Measurements from ENCODE around the gene PDE11A. TPM values are rescaled to one million over a fixed set of nuclear protein-coding genes. Genes with fewer than 3 reads are reported as not detected.

The PDE11A gene
- total and polyA plus RNA-seq, 2 of the 8 experiments (the other 6 are each of a cell fraction or from before 2014, with no cell fraction given) = 0.19 to 0.23 TPM

DNA sequence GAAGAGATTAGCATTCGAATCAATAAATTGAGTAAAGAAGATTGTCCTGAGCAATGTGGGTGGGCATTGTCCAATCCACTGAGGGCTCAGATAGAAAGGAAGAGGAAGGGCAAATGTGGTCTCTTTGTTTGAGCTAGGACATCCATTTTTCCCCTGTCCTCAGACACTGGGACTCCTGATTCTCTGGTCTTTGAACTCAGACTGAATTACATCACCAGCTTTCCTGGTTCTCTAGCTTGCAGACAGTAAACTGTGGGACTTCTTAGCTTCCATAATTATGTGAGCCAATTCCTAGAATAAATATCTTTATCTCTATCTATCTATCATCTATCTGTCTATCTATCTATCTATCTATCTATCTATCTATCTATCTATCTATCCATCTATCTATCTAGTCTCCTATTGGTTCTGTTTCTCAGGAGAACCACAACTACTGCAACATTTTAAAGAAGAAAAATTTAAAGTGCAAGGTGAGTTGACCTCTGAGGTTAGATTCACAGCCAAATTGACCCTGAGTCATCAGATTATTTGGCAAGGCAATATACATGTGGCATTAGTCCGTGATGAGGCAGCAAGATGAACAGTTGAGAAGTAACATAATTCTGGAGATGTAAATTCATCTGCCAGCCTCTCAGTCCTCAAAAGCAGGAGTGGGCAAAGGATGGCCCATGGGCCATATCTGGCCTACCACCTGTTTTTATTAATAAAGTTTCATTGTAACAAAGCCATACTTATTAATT, 191.4 kb downstream of the PDE11A start:
- no peak overlapping the region for H2BK20ac ChIP-seq (ENCODE audit: low read length)
- TF ChIP-seq PHF8 (conservative IDR thresholded peaks at IDR 0.05; ENCODE audit: low read depth, low read length) (no peak), JUND (IDR thresholded peaks at IDR 0.05; ENCODE audit: low read length) (no peak), SP2 (IDR thresholded peaks at IDR 0.05; ENCODE audit: low read length) (no peak), CREB1 (IDR thresholded peaks at IDR 0.05) (no peak), SIN3A (conservative IDR thresholded peaks at IDR 0.05 in 1 of 2, IDR thresholded peaks at IDR 0.05 in 1 of 2; ENCODE audit: low read depth in 1 of 2, low read length in 2 of 2) (no peak), TEAD4 (IDR thresholded peaks at IDR 0.05; ENCODE audit: low read depth, low read length) (no peak), SRF (IDR thresholded peaks at IDR 0.05; ENCODE audit: low read depth, low read length) (no peak), YY1 (IDR thresholded peaks at IDR 0.05; ENCODE audit: low read depth, low read length) (no peak), POU5F1 (IDR thresholded peaks at IDR 0.05; ENCODE audit: low read depth, low read length) (no peak)
- TF ChIP-seq, protein P1, sequence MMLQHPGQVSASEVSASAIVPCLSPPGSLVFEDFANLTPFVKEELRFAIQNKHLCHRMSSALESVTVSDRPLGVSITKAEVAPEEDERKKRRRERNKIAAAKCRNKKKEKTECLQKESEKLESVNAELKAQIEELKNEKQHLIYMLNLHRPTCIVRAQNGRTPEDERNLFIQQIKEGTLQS (IDR thresholded peaks at IDR 0.05; ENCODE audit: insufficient read depth, low read depth, low read length) = no peak
- TF ChIP-seq, protein P2, sequence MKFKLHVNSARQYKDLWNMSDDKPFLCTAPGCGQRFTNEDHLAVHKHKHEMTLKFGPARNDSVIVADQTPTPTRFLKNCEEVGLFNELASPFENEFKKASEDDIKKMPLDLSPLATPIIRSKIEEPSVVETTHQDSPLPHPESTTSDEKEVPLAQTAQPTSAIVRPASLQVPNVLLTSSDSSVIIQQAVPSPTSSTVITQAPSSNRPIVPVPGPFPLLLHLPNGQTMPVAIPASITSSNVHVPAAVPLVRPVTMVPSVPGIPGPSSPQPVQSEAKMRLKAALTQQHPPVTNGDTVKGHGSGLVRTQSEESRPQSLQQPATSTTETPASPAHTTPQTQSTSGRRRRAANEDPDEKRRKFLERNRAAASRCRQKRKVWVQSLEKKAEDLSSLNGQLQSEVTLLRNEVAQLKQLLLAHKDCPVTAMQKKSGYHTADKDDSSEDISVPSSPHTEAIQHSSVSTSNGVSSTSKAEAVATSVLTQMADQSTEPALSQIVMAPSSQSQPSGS (IDR thresholded peaks at IDR 0.05; ENCODE audit: low read length) = no peak

More for the DNA sequence above, 191.4 kb downstream of the PDE11A start:
- FAIRE-seq (no peak), DNase-seq (ENCODE audit: low read depth in 1 of 2, low spot score in 2 of 2) (no peak)
- Histone ChIP-seq H4K91ac (replicated peaks; ENCODE audit: insufficient read length, low read length) (no peak overlapping the region), H3K56ac (replicated peaks; ENCODE audit: insufficient read length, low read depth, low read length) (no peak overlapping the region), H3K79me1 (ENCODE audit: low read depth, low read length) (no peaks in the 10 kb centered on the region), H4K20me1 (replicated peaks in 1 of 2; ENCODE audit: control insufficient read depth in 1 of 2, insufficient read depth in 2 of 2, low read length in 2 of 2) (no peaks in the 10 kb centered on the region), H3K18ac (ENCODE audit: extremely low read depth, low read length) (no peak overlapping the region), H3K4me3 (ENCODE audit: extremely low read depth in 1 of 4, insufficient read depth in 2 of 4, low read depth in 3 of 4, low read length in 4 of 4) (no peak overlapping the region), H2BK15ac (ENCODE audit: low read length) (no peak overlapping the region), H2AFZ (ENCODE audit: low read length) (no peak overlapping the region), H3K79me2 (ENCODE audit: control insufficient read depth in 1 of 2, insufficient read depth in 2 of 2, low read length in 2 of 2) (no peaks in the 10 kb centered on the region), H3K14ac (ENCODE audit: insufficient read length) (no peak overlapping the region), H3K4me2 (ENCODE audit: insufficient read depth in 1 of 2, low read depth in 2 of 2, low read length in 2 of 2) (no peak overlapping the region), H4K8ac (ENCODE audit: extremely low read depth, insufficient read depth, low read length) (no peak overlapping the region), H4K5ac (ENCODE audit: insufficient read length, low read depth, low read length) (no peak overlapping the region), H3K4ac (replicated peaks; ENCODE audit: insufficient read length, low read depth, low read length) (no peak overlapping the region), H2AK5ac (ENCODE audit: low read depth, low read length) (no peak overlapping the region), H3K23me2 (ENCODE audit: low read depth, low read length) (no peaks in the 10 kb centered on the region), H3K9me3 (ENCODE audit: insufficient read depth in 2 of 2, low read depth in 1 of 2, low read length in 1 of 2) (no peaks in the 10 kb centered on the region; a peak in 1 of 4 replicates), H2BK12ac (ENCODE audit: low read depth, low read length) (no peak overlapping the region), H3K4me1 (replicated peaks in 1 of 4; ENCODE audit: control insufficient read depth in 3 of 4, insufficient read depth in 4 of 4, low read length in 3 of 4) (no peaks in the 10 kb centered on the region), H2BK5ac (ENCODE audit: low read depth, low read length) (no peak overlapping the region), H2BK120ac (replicated peaks; ENCODE audit: low read depth, low read length) (no peak overlapping the region), H3K27me3 (replicated peaks in 1 of 4; ENCODE audit: control insufficient read depth in 3 of 4, extremely low read depth in 1 of 4, insufficient read depth in 3 of 4, low read length in 3 of 4) (no peaks in the 10 kb centered on the region; a peak in 1 of 7 replicates), H3K36me3 (ENCODE audit: control insufficient read depth in 2 of 4, insufficient read depth in 4 of 4, low read length in 3 of 4) (no peaks in the 10 kb centered on the region), H3K27ac (ENCODE audit: low read depth, low read length) (no peak overlapping the region), H3K9ac (replicated peaks in 1 of 4; ENCODE audit: extremely low read depth in 1 of 4, low read depth in 3 of 4, low read length in 3 of 4) (no peak overlapping the region), H3K23ac (ENCODE audit: insufficient read length) (no peak overlapping the region)
- ChIA-PET POLR2A (ENCODE audit: partially characterized antibody) (no interaction called here), CTCF (ENCODE audit: partially characterized antibody) (no interaction called here)
- 80% methylated on average over 2 of the region's 2 CpGs; no CpG with 5 or more reads in 1 of the 2 experiments for WGBS, 2 experiments (ENCODE audit: extremely low coverage in 1 of 2, insufficient coverage in 1 of 2, insufficient read length in 1 of 2, insufficient replicate concordance in 2 of 2, low coverage in 1 of 2, low lambda C conversion rate in 2 of 2, missing lambda C conversion rate in 1 of 2)

Measured in H1 (cell line).